Calu3 (cell line): ENCODE data around the gene IL10RA. TPM values are rescaled to one million over a fixed set of nuclear protein-coding genes. Genes with fewer than 3 reads are reported as not detected.

Experiments
- BruUV-seq: library from RNA; stranded (reverse); fragments of 400-500 nt; replicated peaks from 2 replicates; lab custom pipeline; 2021; lab: Mats Ljungman, UMichigan
- CTCF ChIA-PET: fragments of 300-600 bp; sonication (Branson Sonifier 250); formaldehyde crosslinking; loops from one replicate; lab custom pipeline; 2022; ENCODE audit warnings: antibody characterized with exemption; lab: Charles Lee
- DNase-seq: peaks from one replicate; pipeline ENCODE4 v3.0.0; 2022
- H3K27ac Mint-ChIP-seq: one replicate; pipeline ENCODE4 v1.8.0; 2022; ENCODE audit warnings: mixed read lengths; ENCODE audit not compliant: unreplicated experiment
- H3K27me3 Mint-ChIP-seq: one replicate; pipeline ENCODE4 v1.8.0; 2022; ENCODE audit warnings: mixed read lengths; ENCODE audit not compliant: unreplicated experiment
- H3K36me3 Mint-ChIP-seq: one replicate; pipeline ENCODE4 v1.8.0; 2022; ENCODE audit warnings: mild to moderate bottlenecking, moderate library complexity, mixed read lengths; ENCODE audit not compliant: insufficient read depth, unreplicated experiment
- H3K4me1 Mint-ChIP-seq: one replicate; pipeline ENCODE4 v1.8.0; 2022; ENCODE audit warnings: mild to moderate bottlenecking, low read depth, mixed read lengths; ENCODE audit not compliant: unreplicated experiment
- H3K4me3 Mint-ChIP-seq: one replicate; pipeline ENCODE4 v1.8.0; 2022; ENCODE audit warnings: mild to moderate bottlenecking, low read depth, moderate library complexity, mixed read lengths; ENCODE audit not compliant: unreplicated experiment
- H3K9me3 Mint-ChIP-seq: one replicate; pipeline ENCODE4 v1.8.0; 2022; ENCODE audit warnings: low read depth, mixed read lengths; ENCODE audit not compliant: unreplicated experiment
- intact Hi-C: fragments of 100-400 bp; cut with micrococcal nuclease; formaldehyde crosslinking; loops from one replicate; pipeline ENCODE4 v1.10.0; 2022; ENCODE audit not compliant: unreplicated experiment
- total RNA-seq: library from RNA; stranded (reverse); gene quantifications from 2 replicates; pipeline ENCODE4 v1.2.3, GENCODE V29; 2022
- TF ChIP-seq, protein P1 (sequence below): fragments of 200-600 bp; IDR thresholded peaks from one replicate; pipeline ENCODE4 v1.8.0; 2022; ENCODE audit warnings: antibody characterized with exemption; ENCODE audit not compliant: unreplicated experiment

Gene IL10RA
- total RNA-seq, 1 experiment from 2014 or later = 0.05 TPM

DNA sequence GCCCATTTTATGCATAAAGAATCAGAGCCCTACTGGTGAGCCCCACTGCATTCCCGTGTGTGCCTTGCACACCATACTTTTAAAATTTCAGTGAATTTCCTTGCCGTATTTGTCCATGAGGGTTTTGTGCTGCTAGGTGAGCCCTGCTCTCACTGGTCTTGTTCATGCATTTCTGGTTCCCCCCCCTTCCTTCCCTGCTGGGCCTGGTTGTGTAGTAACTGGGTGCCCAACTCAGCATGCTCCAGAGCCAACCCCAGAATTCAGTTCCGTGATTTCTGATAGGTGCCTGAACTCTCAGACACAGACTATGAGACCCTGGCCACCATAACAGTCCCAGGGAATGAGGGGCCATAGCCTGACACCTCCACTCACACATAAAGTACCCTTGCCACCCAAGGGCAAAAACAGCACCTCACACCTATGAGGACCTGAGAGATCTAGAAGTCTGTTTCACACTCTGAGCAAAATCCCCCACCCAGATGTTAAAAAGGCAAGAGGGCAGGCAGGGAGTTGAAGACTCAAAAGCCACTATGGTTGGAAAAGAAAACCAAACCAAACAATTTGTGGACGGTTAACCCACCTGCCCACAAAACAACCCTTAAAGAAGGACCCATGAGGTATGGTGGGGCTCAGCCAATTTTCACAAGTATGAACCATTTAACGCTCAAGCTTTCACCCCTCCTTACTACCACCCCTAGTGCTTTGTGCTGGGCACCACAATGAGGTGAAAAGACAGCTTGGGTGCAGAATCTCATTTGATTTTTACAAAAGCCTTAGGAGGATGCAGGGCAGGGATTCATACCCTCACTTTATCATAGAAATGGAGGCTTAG lies 16.8 kb upstream of the IL10RA start:
- no peak overlapping the region for H3K27ac Mint-ChIP-seq
- H3K36me3 Mint-ChIP-seq = no peaks in the 10 kb centered on the region
- no peak overlapping the region for H3K4me3 Mint-ChIP-seq
- BruUV-seq = no TSS peak
- DNase-seq = no peak
- TF ChIP-seq, protein P1, sequence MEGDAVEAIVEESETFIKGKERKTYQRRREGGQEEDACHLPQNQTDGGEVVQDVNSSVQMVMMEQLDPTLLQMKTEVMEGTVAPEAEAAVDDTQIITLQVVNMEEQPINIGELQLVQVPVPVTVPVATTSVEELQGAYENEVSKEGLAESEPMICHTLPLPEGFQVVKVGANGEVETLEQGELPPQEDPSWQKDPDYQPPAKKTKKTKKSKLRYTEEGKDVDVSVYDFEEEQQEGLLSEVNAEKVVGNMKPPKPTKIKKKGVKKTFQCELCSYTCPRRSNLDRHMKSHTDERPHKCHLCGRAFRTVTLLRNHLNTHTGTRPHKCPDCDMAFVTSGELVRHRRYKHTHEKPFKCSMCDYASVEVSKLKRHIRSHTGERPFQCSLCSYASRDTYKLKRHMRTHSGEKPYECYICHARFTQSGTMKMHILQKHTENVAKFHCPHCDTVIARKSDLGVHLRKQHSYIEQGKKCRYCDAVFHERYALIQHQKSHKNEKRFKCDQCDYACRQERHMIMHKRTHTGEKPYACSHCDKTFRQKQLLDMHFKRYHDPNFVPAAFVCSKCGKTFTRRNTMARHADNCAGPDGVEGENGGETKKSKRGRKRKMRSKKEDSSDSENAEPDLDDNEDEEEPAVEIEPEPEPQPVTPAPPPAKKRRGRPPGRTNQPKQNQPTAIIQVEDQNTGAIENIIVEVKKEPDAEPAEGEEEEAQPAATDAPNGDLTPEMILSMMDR = no peak
- no peaks in the 10 kb centered on the region for H3K9me3 Mint-ChIP-seq
- intact Hi-C loops = no loop called here
- peaks cover 9% of the 10 kb centered on the region for H3K4me1 Mint-ChIP-seq
- no peaks in the 10 kb centered on the region for H3K27me3 Mint-ChIP-seq
- CTCF ChIA-PET = interaction anchor here (1.0 to 1.1 kb wide), 2 partner anchors 14 to 23 kb away, joined by 3 to 4 read pairs; no protein-coding TSS in a partner anchor

DNA sequence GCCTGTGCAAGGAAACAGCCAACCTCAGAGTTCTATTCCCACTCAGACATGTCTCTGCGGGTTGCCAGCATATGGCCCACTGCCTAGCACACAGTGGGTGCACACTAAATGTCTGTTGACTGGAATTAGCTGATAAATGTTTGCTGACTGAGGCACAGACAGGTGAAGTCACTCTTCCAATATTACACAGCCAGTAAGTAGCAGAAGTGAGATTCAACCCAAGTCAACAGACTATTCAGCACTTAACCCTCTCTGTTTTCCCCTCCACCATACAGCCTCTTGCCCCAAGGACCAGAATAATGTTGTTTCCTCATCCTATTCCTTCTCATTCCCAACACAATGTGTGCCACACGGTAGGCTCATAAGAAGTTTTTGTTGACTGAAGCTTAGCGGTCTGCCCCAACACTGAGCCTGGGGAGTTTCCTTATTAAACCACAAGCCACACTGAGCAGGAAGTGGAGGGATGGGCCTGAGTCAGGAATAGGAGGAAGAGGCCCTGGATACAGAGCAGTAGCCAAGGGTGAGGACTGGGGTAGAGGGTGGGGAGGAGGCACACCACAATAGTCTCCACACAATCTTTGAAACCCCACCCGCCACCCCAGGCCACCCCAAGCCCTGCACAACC lies 15.7 kb upstream of the IL10RA start:
- Mint-ChIP-seq H3K27me3 (no peaks in the 10 kb centered on the region), H3K4me3 (no peak overlapping the region), H3K27ac (no peak overlapping the region), H3K4me1 (peaks cover 9% of the 10 kb centered on the region), H3K9me3 (no peaks in the 10 kb centered on the region), H3K36me3 (no peaks in the 10 kb centered on the region)
- TF ChIP-seq, protein P1 = no peak
- CTCF ChIA-PET = interaction anchor here (1.0 to 1.1 kb wide), 2 partner anchors 12 to 24 kb away, joined by 3 to 4 read pairs; no protein-coding TSS in a partner anchor
- peak; percentile 45 for DNase-seq
- intact Hi-C loops = no loop called here
- no TSS peak for BruUV-seq

DNA sequence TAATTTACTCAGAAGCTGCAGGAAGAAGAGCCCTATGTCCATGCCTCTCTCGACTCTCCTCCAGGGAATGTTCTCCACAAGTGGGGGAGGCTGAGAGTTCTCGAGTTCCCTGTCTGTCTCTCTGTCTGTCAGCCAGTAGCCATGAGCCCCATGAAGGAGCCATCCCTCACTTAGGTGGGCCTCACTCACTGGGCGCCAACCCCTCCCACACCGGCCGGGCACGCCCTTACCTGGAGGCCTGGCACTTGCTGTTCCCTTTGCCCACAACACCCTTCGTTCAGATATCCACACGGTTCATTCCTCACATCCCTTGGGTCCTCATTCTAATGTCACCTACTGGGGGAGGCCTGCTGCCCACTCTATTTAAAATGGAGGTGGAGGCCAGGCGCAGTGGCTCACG lies 14.2 kb upstream of the IL10RA start:
- CTCF ChIA-PET = interaction anchor here (0.6 to 1.4 kb wide), 2 partner anchors 25 to 396 kb away, joined by 3 read pairs; no protein-coding TSS in a partner anchor
- no peaks in the 10 kb centered on the region for H3K36me3 Mint-ChIP-seq
- no peak overlapping the region for H3K27ac Mint-ChIP-seq
- no peaks in the 10 kb centered on the region for H3K27me3 Mint-ChIP-seq
- TF ChIP-seq, protein P1 = no peak
- no peak for DNase-seq
- peaks cover 9% of the 10 kb centered on the region for H3K4me1 Mint-ChIP-seq
- intact Hi-C loops = no loop called here
- no peaks in the 10 kb centered on the region for H3K9me3 Mint-ChIP-seq
- H3K4me3 Mint-ChIP-seq = no peak overlapping the region
- BruUV-seq = no TSS peak

DNA sequence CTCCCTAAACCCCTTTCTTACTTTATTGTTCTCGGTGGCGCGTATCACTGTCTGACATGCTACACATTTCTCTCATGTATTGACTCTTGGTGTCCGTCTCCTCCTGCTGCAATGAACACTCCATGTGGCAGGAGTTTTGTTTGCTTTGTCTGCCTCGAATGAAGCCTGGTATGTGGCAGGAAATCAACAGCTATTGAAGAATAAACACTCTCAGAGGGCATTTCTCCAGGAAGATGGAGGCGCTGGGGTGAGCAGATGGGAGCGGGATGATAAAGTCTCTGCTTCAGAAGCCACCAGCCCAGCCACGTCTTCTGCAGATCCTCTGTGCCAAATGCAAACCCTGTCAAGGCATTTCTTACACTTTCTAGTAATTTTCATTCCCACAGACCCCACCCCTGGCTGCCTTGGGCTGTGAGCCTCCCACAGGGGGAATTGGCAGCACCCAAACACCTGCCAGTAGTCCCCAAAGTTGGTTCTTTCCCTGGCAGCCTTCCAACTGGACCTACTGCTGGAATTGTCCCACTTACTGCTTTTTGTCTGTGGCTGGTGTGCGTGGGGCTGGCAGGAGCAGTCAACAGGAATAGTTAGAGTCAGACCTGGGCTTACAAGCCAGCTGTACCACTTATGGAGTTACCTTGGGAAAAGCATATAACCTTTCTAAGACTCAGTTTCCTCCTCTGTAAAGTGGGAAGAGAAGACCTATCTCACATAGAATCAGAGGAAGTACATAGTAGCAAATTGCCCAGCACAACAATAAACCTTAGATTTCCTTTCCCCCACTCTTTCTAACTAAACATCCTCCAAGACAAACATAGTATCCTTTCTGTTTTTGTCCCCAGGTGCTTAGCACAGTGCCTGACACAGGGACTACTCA lies 13.3 kb upstream of the IL10RA start:
- DNase-seq = no peak
- H3K4me3 Mint-ChIP-seq = no peak overlapping the region
- intact Hi-C loops = no loop called here
- CTCF ChIA-PET = interaction anchor here (0.6 to 1.4 kb wide), 3 partner anchors 26 to 395 kb away, joined by 3 read pairs; no protein-coding TSS in a partner anchor
- no peak overlapping the region for H3K27ac Mint-ChIP-seq
- TF ChIP-seq, protein P1 = no peak
- H3K27me3 Mint-ChIP-seq = no peaks in the 10 kb centered on the region
- no peaks in the 10 kb centered on the region for H3K9me3 Mint-ChIP-seq
- H3K4me1 Mint-ChIP-seq = peaks cover 9% of the 10 kb centered on the region
- no TSS peak for BruUV-seq
- no peaks in the 10 kb centered on the region for H3K36me3 Mint-ChIP-seq
